Thymus (tissue), 11 donors: ENCODE measurements around the gene ZNF230. TPM values are rescaled to one million over a fixed set of nuclear protein-coding genes. Genes with fewer than 3 reads are reported as not detected.

Experiments used
- DNase-seq, 9 donors: peaks; one replicate each; pipeline ENCODE4 v3.0.0-alpha.2; 2013; ENCODE audit warnings: low spot score in 9 of 9, low read depth in 6 of 9, missing footprints in 1 of 9
- H3K27ac ChIP-seq, 2 donors: one replicate each; pipeline ENCODE4 v1.5.1; 2013; ENCODE audit warnings: control low read depth in 1 of 2, low read depth in 1 of 2, low read length in 1 of 2, mild to moderate bottlenecking in 1 of 2, moderate library complexity in 1 of 2
- H3K27me3 ChIP-seq, 2 donors: one replicate each; pipeline ENCODE4 v1.5.1; 2013; ENCODE audit warnings: low read length in 1 of 2; ENCODE audit not compliant: control insufficient read depth in 2 of 2, insufficient read depth in 1 of 2
- H3K36me3 ChIP-seq, 2 donors: one replicate each; pipeline ENCODE4 v1.5.1; 2013; ENCODE audit warnings: low read length in 1 of 2, mild to moderate bottlenecking in 1 of 2, moderate library complexity in 1 of 2; ENCODE audit not compliant: control insufficient read depth in 2 of 2, insufficient read depth in 2 of 2
- H3K4me1 ChIP-seq, 2 donors: one replicate each; pipeline ENCODE4 v1.5.1; 2013; ENCODE audit warnings: low read length in 2 of 2; ENCODE audit not compliant: control insufficient read depth in 2 of 2, insufficient read depth in 2 of 2
- H3K4me3 ChIP-seq, 2 donors: one replicate each; pipeline ENCODE4 v1.5.1; 2013; ENCODE audit warnings: low read length in 2 of 2, control low read depth in 1 of 2, mild to moderate bottlenecking in 1 of 2
- H3K9me3 ChIP-seq, 2 donors: one replicate each; pipeline ENCODE4 v1.5.1; 2013; ENCODE audit warnings: low read length in 1 of 2, mild to moderate bottlenecking in 1 of 2; ENCODE audit not compliant: control insufficient read depth in 2 of 2, insufficient read depth in 1 of 2
- whole genome bisulfite sequencing: extraction: QIAGEN DNeasy Blood & Tissue Kit; methylation state at CpG from one replicate; pipeline ENCODE4 v1.1.7; 2013; 5-methylcytosine and 5-hydroxymethylcytosine counted together
- polyA plus RNA-seq: library from polyadenylated mRNA; stranded (reverse); fragments of 200-250 nt; gene quantifications from one replicate; pipeline ENCODE4 v1.2.3, GENCODE V29; 2013
- total RNA-seq: library from RNA; stranded (reverse); fragments of 120-200 nt; gene quantifications from one replicate; pipeline ENCODE4 v1.2.4, GENCODE V29; 2013
- donor health status: healthy.

The ZNF230 gene
- total and polyA plus RNA-seq, 2 donors: 4.9 to 5.5 TPM

DNA sequence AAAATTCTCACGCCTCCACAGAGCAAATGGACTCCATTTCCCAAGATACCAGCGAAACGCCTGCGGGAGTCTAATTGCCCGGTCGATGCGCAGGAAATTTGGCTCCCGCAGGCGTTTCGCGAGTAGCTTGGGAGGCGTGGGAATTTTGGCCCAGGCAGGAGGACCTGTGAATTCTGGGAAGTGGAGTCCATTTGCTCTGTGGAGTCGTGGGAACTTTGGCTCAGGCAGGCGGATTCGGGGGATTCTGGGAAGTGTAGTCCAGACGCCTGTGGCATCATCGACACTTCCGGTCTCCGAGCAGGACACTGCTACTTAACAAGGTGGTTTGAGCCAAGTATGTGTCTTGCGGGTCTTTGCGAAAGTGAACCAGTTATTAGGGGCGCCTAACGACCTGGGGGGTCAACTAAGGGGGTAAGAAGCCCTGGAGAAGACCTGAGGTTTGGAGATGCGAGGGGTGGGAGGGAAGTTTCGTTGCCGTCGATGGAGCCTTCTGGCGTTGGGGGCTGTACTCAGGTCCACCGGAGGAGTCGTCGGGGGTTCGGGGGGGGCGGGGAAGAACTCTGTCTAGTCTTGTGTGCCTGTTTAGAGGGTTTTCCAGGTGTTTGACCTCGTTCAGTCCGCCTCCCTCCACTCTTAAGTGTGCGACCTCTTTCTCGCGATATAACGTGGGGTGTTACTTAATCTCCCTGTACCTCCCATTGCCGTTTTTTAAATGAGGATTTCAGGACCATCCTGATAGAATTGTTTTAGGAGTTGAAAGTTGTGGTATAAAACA lies 18.7 kb upstream of the ZNF230 start, which contains the start of gene ZNF155:
TSS of gene ZNF155 (plus strand) at position 277 of the 775 bp plus-strand sequence. CDS start 4,356 bp downstream, outside the sequence.
- H3K4me1 ChIP-seq: peaks cover 0 to 4% of the 10 kb centered on the region in 2 donors
- no peaks in the 10 kb centered on the region for H3K27me3 ChIP-seq
- H3K27ac ChIP-seq: peak within 1 kb of the TSS; percentile 33 to 74
- peak within 1 kb of the TSS; percentile 78 to 98 for H3K4me3 ChIP-seq
- DNase-seq: peak; percentile 56 to 88 (median 74)
- WGBS: under 1% methylated on average over 40 of the region's 40 CpGs
- H3K9me3 ChIP-seq: no peaks in the 10 kb centered on the region
- peaks cover 0 to 3% of the 10 kb centered on the region in 2 donors for H3K36me3 ChIP-seq

DNA sequence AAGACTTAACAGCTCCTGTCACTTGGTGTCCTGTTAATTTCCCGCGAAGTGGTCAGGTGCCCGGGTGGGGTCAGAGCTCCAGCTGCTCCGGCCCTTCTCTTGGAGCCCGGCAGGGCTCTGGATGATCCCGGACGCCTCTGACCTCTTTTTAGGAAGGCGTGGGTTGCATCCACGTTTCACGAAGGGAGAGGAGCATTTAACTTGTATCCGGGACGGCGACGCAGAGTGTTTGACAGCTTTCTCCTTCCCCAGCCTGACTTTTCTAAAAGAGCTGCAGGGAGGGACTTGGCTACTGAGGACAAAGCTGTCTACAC lies 18.1 kb upstream of the ZNF230 start:
- peak in 1 of 9 donors; percentile 7 for DNase-seq
- peaks cover 0 to 4% of the 10 kb centered on the region in 2 donors for H3K4me1 ChIP-seq
- H3K9me3 ChIP-seq: no peaks in the 10 kb centered on the region
- 4% methylated on average over 14 of the region's 14 CpGs for WGBS
- H3K36me3 ChIP-seq: peaks cover 4 to 7% of the 10 kb centered on the region in 2 donors
- no peaks in the 10 kb centered on the region for H3K27me3 ChIP-seq
- H3K4me3 ChIP-seq: peak overlapping the region; percentile 78 to 98
- H3K27ac ChIP-seq: no peak overlapping the region

DNA sequence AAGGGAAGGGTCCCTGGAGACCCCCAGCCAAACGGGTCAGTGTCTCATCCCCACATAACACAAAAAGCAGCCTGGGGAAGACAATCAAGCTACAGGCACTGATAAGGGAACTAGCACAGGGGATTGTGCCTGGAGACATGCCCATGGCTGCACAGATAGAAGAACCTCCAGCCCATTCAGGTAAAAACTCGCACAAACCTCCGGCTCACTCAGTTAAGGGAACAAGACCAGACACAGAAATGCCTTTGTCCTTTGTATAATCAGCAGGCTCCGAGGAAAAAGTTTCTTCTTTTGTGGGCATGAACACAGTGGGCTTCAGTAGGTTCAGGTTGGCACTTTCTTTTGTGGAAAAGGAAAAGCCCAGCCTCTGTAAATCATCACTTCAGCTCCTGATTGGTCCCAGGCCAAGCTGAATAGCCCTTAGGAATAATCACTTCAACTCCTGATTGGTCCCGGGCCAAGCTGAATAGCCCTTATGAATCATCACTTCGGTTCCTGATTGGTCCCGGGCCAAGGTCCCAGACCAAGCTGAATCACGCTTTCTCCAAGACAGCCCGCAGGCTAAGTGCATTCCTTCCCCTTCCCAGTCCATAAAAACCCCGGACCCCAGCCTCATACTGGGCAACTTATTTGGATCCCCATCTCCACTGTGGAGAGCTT lies 5.0 kb upstream of the ZNF230 start:
- Histone ChIP-seq H3K27ac (no peak overlapping the region), H3K36me3 (peaks cover 17 to 20% of the 10 kb centered on the region in 2 donors), H3K9me3 (no peaks in the 10 kb centered on the region), H3K27me3 (no peaks in the 10 kb centered on the region), H3K4me1 (peaks cover 3 to 6% of the 10 kb centered on the region in 2 donors), H3K4me3 (no peak overlapping the region)
- no peak for DNase-seq
- 94% methylated on average over 10 of the region's 10 CpGs for WGBS

DNA sequence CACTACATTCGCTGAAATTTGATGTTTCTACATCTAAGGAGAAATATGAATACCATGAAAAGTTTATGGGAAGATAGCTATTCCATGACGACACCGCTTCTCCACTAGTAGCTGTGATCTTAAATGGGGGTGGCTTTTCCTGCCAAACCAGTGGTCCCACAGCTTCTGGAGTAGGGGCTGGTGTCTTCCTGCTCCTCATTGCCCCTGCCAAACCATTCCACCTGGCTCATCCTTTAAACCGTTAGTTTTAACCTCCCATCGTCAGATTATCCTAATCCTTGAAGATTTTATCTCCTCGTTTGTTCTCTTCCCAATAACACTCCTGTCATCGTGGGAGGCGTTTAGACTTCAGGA lies 568 bp upstream of the ZNF230 start:
- Histone ChIP-seq H3K27me3 (no peaks in the 10 kb centered on the region), H3K4me3 (peak overlapping the region; percentile 73 to 83), H3K27ac (peak overlapping the region in 1 of 2 donors; percentile 69), H3K36me3 (peaks cover 1 to 6% of the 10 kb centered on the region in 2 donors), H3K4me1 (peaks cover 10% of the 10 kb centered on the region in 2 donors), H3K9me3 (peaks cover 0 to 7% of the 10 kb centered on the region in 2 donors)
- DNase-seq: no peak
- 15% methylated on average over 8 of the region's 8 CpGs for WGBS

DNA sequence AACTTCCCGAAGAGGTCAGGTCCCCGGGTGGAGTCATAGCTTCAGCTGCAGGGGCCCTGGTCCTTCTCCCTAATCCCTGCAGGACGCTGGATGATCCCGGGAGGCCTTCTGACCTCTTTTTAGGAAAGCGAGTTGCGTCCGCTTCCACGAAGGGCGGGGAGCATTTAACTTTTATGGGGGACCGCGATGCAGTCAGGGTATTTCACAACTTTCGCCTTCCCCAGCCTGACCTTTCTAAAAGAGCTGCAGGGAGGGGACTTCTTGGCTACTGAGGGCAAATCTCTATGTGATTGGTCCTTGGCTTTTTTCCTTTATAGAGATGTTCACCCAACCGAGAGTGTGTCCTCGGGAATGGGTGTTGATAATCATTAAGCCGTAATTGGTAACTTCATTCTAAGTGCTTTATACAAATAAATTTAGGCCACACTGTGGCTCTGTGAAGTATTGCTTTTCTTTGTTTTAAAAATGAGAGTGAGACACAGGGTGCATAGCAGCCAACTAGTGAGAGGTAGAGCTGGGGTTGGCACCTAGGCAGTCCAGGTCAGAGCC lies 778 bp downstream of the ZNF230 start:
- Histone ChIP-seq H3K4me3 (peak overlapping the region; percentile 73 to 83), H3K27me3 (no peaks in the 10 kb centered on the region), H3K4me1 (peaks cover 10% of the 10 kb centered on the region in 2 donors), H3K9me3 (peaks cover 6 to 15% of the 10 kb centered on the region in 2 donors), H3K36me3 (peaks cover 15 to 17% of the 10 kb centered on the region in 2 donors), H3K27ac (peak overlapping the region; percentile 25 to 80)
- DNase-seq: peak in 3 of 9 donors; percentile 9 to 35 (median 9)
- 4% methylated on average over 15 of the region's 15 CpGs for WGBS

DNA sequence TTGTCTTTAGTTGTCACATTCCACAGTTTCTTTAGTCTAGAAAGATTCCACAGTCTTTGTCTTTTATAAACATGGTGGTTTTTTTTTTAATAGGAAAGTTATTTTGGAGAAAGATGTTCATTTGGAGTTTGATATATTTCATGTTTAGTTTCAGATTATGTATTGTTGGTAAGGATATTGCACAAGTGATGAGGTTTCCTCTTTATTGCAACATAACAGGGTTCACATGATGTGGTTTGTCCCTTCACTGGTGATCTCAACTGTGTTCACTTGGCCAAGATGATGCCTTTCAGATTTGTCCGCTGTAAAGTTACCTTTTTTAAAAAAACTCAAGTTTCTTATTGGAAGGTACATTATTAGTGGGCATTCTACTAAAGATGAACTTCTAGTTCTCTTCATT lies 3.2 kb downstream of the ZNF230 start:
- no peak overlapping the region for H3K27ac ChIP-seq
- WGBS: 96% methylated on average over 1 of the region's 1 CpG
- no peak for DNase-seq
- H3K4me1 ChIP-seq: peaks cover 10% of the 10 kb centered on the region in 2 donors
- no peaks in the 10 kb centered on the region for H3K27me3 ChIP-seq
- peaks cover 25 to 29% of the 10 kb centered on the region in 2 donors for H3K9me3 ChIP-seq
- H3K4me3 ChIP-seq: no peak overlapping the region
- H3K36me3 ChIP-seq: peaks cover 37 to 39% of the 10 kb centered on the region in 2 donors

DNA sequence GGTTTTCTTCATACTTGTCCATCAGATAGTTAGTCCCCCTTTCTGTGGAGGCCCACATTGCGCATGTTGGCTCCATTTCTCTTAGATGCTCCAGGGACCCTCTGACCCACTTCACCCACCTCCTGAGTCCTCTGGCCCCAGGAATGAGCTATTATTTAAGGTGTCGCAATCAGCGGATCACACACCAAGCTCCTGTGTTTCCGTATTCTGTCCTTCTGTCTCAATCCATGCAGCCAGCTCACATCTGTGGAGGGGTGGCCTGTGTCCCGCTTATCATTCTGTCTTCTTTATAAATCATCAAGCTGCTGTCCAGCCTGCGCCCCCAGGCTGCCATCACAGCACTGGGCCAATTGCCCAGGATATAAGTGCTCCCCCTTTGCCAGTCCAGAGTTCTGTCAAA lies 4.7 kb downstream of the ZNF230 start:
- WGBS: 98% methylated on average over 6 of the region's 6 CpGs
- DNase-seq: no peak
- no peak overlapping the region for H3K27ac ChIP-seq
- peaks cover 5 to 8% of the 10 kb centered on the region in 2 donors for H3K4me1 ChIP-seq
- peaks cover 42 to 46% of the 10 kb centered on the region in 2 donors for H3K36me3 ChIP-seq
- H3K4me3 ChIP-seq: no peak overlapping the region
- no peaks in the 10 kb centered on the region for H3K27me3 ChIP-seq
- peaks cover 29% of the 10 kb centered on the region in 2 donors for H3K9me3 ChIP-seq

DNA sequence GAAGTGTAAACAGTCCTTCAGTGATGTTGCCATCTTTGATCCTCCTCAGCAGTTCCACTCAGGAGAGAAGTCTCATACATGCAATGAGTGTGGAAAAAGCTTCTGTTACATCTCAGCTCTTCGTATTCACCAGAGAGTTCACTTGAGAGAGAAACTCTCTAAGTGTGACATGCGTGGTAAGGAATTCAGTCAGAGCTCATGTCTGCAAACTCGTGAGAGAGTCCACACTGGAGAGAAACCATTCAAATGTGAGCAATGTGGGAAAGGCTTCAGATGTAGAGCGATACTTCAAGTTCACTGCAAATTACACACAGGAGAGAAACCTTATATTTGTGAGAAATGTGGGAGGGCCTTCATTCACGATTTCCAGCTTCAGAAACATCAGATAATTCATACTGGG lies 7.7 kb downstream of the ZNF230 start:
- no peaks in the 10 kb centered on the region for H3K4me1 ChIP-seq
- H3K4me3 ChIP-seq: no peak overlapping the region
- no peak for DNase-seq
- H3K9me3 ChIP-seq: peaks cover 27 to 29% of the 10 kb centered on the region in 2 donors
- H3K27me3 ChIP-seq: no peaks in the 10 kb centered on the region
- H3K27ac ChIP-seq: no peak overlapping the region
- H3K36me3 ChIP-seq: peaks cover 42 to 46% of the 10 kb centered on the region in 2 donors
- WGBS: 97% methylated on average over 5 of the region's 5 CpGs

DNA sequence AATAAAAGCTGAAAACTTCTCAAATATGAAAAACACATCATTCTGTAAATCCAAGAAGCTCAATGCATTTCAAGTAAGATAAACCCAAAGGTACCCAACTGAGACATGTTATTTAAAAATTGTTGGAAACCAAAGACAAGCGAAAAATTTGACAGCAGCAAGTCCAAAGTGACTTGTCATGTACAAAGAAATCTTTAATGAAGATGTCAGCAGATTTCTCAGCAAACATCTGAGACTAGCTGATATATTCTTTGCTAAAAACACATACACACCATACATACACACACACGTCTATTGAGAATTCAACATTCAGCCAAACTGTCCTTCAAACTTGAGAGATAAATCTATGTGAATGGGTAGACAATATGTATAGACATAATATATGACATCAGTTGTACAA lies 16.7 kb downstream of the ZNF230 start:
- Histone ChIP-seq H3K4me3 (no peak overlapping the region), H3K4me1 (no peaks in the 10 kb centered on the region), H3K36me3 (no peaks in the 10 kb centered on the region), H3K9me3 (no peaks in the 10 kb centered on the region), H3K27me3 (no peaks in the 10 kb centered on the region), H3K27ac (no peak overlapping the region)
- WGBS: 65% methylated on average over 2 of the region's 2 CpGs
- DNase-seq: no peak
